Measurements from ENCODE around the gene TAF1C. TPM values are rescaled to one million over a fixed set of nuclear protein-coding genes. Genes with fewer than 3 reads are reported as not detected.

Gene TAF1C
- total and polyA plus RNA-seq, 2 of the 8 experiments (the other 6 are each of a cell fraction or from before 2014, with no cell fraction given) = 44.6 to 63.8 TPM

DNA sequence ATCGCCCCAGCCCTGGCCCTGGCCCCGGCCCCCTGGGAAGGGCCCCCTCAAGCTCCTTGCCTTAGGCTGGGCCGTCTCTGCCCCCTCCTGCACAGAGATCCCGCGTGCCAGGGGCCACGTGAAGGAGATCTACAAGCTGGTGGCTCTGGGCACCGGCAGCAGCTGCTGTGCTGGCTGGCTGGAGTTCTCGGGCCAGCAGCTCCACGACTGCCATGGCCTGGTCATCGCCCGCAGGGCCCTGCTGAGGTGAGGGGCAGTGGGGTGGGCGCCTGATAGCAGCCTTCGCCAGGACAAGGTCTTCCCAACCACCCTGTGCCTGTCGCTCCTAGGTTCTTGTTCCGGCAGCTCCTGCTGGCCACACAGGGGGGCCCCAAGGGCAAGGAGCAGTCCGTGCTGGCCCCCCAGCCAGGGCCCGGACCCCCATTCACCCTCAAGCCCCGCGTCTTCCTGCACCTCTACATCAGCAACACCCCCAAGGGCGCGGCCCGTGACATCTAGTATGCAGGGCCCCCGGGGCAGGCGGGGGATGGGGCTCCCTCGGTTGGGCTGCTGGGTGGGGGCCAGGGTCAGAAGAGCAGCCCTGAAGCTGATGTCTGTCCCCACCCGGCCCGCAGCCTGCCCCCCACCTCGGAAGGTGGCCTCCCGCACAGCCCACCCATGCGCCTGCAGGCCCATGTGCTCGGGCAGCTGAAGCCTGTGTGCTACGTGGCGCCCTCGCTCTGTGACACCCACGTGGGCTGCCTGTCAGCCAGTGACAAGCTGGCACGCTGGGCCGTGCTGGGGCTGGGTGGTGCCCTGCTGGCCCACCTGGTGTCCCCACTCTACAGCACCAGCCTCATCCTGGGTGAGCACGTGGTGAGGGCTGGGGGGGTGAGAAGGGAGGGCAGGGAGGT lies 8.6 kb upstream of the TAF1C start (continued):
- no peak for TF ChIP-seq HDAC2 (IDR thresholded peaks at IDR 0.05; ENCODE audit: borderline replicate concordance in 1 of 2, low read depth in 2 of 2, low read length in 2 of 2)
- no peak for TF ChIP-seq CEBPB (IDR thresholded peaks at IDR 0.05; ENCODE audit: low read depth, low read length)
- TF ChIP-seq, protein P1, sequence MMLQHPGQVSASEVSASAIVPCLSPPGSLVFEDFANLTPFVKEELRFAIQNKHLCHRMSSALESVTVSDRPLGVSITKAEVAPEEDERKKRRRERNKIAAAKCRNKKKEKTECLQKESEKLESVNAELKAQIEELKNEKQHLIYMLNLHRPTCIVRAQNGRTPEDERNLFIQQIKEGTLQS (IDR thresholded peaks at IDR 0.05; ENCODE audit: insufficient read depth, low read depth, low read length) = no peak
- no peak for TF ChIP-seq RXRA (IDR thresholded peaks at IDR 0.05; ENCODE audit: insufficient read depth, low read depth, low read length)
- no peak for TF ChIP-seq ZNF274 (IDR thresholded peaks at IDR 0.05; ENCODE audit: borderline replicate concordance, extremely low read depth, low read length)
- TF ChIP-seq MAFK (IDR thresholded peaks at IDR 0.05; ENCODE audit: low read depth, low read length) = no peak
- TF ChIP-seq NANOG (IDR thresholded peaks at IDR 0.05; ENCODE audit: insufficient read depth, low read depth, low read length, poor library complexity, severe bottlenecking) = no peak
- TF ChIP-seq ASH2L (IDR thresholded peaks at IDR 0.05; ENCODE audit: low read length) = no peak
- TF ChIP-seq, protein P2, sequence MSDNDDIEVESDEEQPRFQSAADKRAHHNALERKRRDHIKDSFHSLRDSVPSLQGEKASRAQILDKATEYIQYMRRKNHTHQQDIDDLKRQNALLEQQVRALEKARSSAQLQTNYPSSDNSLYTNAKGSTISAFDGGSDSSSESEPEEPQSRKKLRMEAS (IDR thresholded peaks at IDR 0.05) = no peak
